ENCODE data around the gene TNFRSF21. TPM values are rescaled to one million over a fixed set of nuclear protein-coding genes. Genes with fewer than 3 reads are reported as not detected.

The TNFRSF21 gene
- total RNA-seq, 1 experiment from 2014 or later = 47.3 TPM

DNA sequence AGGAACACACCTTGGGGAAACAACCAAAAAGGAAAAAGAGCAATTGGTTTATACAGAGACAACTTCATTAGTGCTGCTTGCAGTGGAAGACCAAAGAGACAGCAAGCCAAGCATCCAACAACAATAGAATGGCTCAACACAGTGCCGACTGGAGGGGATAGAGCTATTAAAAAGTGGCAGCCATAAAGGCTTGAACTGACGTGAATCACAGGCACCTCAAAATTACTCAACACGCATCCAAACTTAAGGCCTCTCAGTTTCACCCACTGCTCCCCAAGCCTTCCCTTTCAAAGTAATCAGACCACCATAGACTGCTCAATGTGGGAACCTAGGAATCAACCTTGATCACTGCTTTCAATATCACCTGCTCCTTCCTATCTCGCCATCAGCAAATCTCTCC is 9.7 kb downstream of the TNFRSF21 start:
- TF ChIP-seq NR2C2 (CRISPR knock-in tag; IDR thresholded peaks at IDR 0.05) = no peak
- TF ChIP-seq KAT7 (CRISPR knock-in tag; IDR thresholded peaks at IDR 0.05; ENCODE audit: borderline replicate concordance) = no peak
- TF ChIP-seq ZNF423 (CRISPR knock-in tag; IDR thresholded peaks at IDR 0.05) = no peak

GRCh38 chr6:47298475-47298874 is 11.2 kb downstream of the TNFRSF21 start:
- TF ChIP-seq ZNF219 (CRISPR knock-in tag; IDR thresholded peaks at IDR 0.05; ENCODE audit: borderline replicate concordance) (no peak), NR1H2 (CRISPR knock-in tag; IDR thresholded peaks at IDR 0.05) (no peak), NFATC4 (CRISPR knock-in tag; IDR thresholded peaks at IDR 0.05) (no peak), TEAD1 (CRISPR knock-in tag; IDR thresholded peaks at IDR 0.05) (no peak), MLX (CRISPR knock-in tag; IDR thresholded peaks at IDR 0.05) (no peak), TCF7 (CRISPR knock-in tag; IDR thresholded peaks at IDR 0.05; ENCODE audit: low read depth) (no peak)
- TF ChIP-seq, protein P1, sequence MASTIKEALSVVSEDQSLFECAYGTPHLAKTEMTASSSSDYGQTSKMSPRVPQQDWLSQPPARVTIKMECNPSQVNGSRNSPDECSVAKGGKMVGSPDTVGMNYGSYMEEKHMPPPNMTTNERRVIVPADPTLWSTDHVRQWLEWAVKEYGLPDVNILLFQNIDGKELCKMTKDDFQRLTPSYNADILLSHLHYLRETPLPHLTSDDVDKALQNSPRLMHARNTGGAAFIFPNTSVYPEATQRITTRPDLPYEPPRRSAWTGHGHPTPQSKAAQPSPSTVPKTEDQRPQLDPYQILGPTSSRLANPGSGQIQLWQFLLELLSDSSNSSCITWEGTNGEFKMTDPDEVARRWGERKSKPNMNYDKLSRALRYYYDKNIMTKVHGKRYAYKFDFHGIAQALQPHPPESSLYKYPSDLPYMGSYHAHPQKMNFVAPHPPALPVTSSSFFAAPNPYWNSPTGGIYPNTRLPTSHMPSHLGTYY (CRISPR knock-in tag; IDR thresholded peaks at IDR 0.05) = no peak
- POLR2A ChIA-PET = interaction anchor here (0.6 to 0.7 kb wide), 2 partner anchors 846 to 1005 kb away, joined by 4 to 7 read pairs; no protein-coding TSS in a partner anchor
- CTCF ChIA-PET = interaction anchor here (0.7 to 0.9 kb wide), 3 partner anchors 14 to 294 kb away, joined by 3 to 5 read pairs (median 3); no protein-coding TSS in a partner anchor
- Mint-ChIP-seq H3K27ac (no peak overlapping the region), H3K36me3 (no peaks in the 10 kb centered on the region), H3K4me3 (no peak overlapping the region), H3K27me3 (ENCODE audit: low read depth) (no peaks in the 10 kb centered on the region), H3K4me1 (peaks cover 59% of the 10 kb centered on the region), H3K9me3 (no peaks in the 10 kb centered on the region; the same call in 1 of the 2 replicates)
- ATAC-seq (no peak), DNase-seq (ENCODE audit: low spot score) (no peak)

More for the DNA sequence above, 9.7 kb downstream of the TNFRSF21 start:
- Mint-ChIP-seq H3K27me3 (ENCODE audit: low read depth) (no peaks in the 10 kb centered on the region), H3K9me3 (no peaks in the 10 kb centered on the region; the same call in 1 of the 2 replicates), H3K27ac (no peak overlapping the region), H3K4me3 (no peak overlapping the region), H3K36me3 (no peaks in the 10 kb centered on the region), H3K4me1 (peaks cover 58% of the 10 kb centered on the region)
- ChIA-PET POLR2A (no interaction called here), CTCF (no interaction called here)
- DNase-seq (ENCODE audit: low spot score) (no peak), ATAC-seq (no peak)

- TF ChIP-seq ZNF396 (CRISPR knock-in tag; IDR thresholded peaks at IDR 0.05; ENCODE audit: borderline replicate concordance) = no peak
- TF ChIP-seq CREB1 (CRISPR knock-in tag; IDR thresholded peaks at IDR 0.05) = no peak
- ChIA-PET CTCF (no interaction called here), POLR2A (interaction anchor here (0.6 kb wide), 1 partner anchor 49 kb away, joined by 3 read pairs; no protein-coding TSS in a partner anchor)
- Mint-ChIP-seq H3K27ac (no peak overlapping the region), H3K4me3 (no peak overlapping the region), H3K36me3 (no peaks in the 10 kb centered on the region), H3K4me1 (peaks cover 71% of the 10 kb centered on the region), H3K9me3 (no peaks in the 10 kb centered on the region), H3K27me3 (ENCODE audit: low read depth) (no peaks in the 10 kb centered on the region)
- ATAC-seq (no peak), DNase-seq (ENCODE audit: low spot score) (no peak)
These were observed 14.7 kb downstream of the TNFRSF21 start for GRCh38 chr6:47294990-47295389.

DNA sequence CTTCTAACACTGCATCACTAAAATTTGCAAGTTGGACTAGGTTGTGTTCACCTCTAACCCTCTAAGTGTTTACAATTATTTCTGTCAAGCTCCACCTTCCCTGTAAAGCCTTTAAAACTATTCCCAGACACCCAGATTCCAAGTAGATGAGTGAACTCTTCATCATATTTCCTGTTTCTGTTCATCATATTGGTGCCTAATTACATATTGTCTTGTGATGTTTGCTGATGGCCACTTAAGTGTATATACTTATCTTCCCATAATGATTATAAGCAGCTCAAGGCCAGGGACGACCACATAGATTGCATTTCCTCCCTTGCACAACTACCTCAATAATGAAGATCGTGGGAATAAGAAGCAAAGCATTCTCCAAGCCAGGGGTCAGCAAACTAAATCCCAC is 16.8 kb downstream of the TNFRSF21 start:
- ATAC-seq = no peak

GRCh38 chr6:47292027-47292426 is 17.7 kb downstream of the TNFRSF21 start:
- peaks cover 83% of the 10 kb centered on the region for H3K4me1 Mint-ChIP-seq
- no peaks in the 10 kb centered on the region for H3K9me3 Mint-ChIP-seq
- no peak for TF ChIP-seq MLX (CRISPR knock-in tag; IDR thresholded peaks at IDR 0.05)
- no peak for TF ChIP-seq GABPB1 (CRISPR knock-in tag; IDR thresholded peaks at IDR 0.05)
- no peak for TF ChIP-seq NFATC4 (CRISPR knock-in tag; IDR thresholded peaks at IDR 0.05)
- TF ChIP-seq PRRX2 (CRISPR knock-in tag; IDR thresholded peaks at IDR 0.05) = no peak
- no peak for TF ChIP-seq NFYB (CRISPR knock-in tag; conservative IDR thresholded peaks at IDR 0.05; ENCODE audit: low read depth)
- TF ChIP-seq, protein P2, sequence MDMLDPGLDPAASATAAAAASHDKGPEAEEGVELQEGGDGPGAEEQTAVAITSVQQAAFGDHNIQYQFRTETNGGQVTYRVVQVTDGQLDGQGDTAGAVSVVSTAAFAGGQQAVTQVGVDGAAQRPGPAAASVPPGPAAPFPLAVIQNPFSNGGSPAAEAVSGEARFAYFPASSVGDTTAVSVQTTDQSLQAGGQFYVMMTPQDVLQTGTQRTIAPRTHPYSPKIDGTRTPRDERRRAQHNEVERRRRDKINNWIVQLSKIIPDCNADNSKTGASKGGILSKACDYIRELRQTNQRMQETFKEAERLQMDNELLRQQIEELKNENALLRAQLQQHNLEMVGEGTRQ (CRISPR knock-in tag; IDR thresholded peaks at IDR 0.05) = no peak
- TF ChIP-seq NFE2L1 (CRISPR knock-in tag; IDR thresholded peaks at IDR 0.05) = no peak
- TF ChIP-seq PRDM15 (CRISPR knock-in tag; IDR thresholded peaks at IDR 0.05) = no peak

More for the DNA sequence above, 16.8 kb downstream of the TNFRSF21 start:
- Mint-ChIP-seq H3K9me3 (no peaks in the 10 kb centered on the region), H3K36me3 (no peaks in the 10 kb centered on the region), H3K4me3 (no peak overlapping the region), H3K4me1 (peaks cover 89% of the 10 kb centered on the region), H3K27ac (no peak overlapping the region), H3K27me3 (ENCODE audit: low read depth) (no peaks in the 10 kb centered on the region)
- TF ChIP-seq KAT7 (CRISPR knock-in tag; IDR thresholded peaks at IDR 0.05; ENCODE audit: borderline replicate concordance) = no peak
- no peak for TF ChIP-seq ZNF423 (CRISPR knock-in tag; IDR thresholded peaks at IDR 0.05)
- TF ChIP-seq ZNF121 (CRISPR knock-in tag; IDR thresholded peaks at IDR 0.05) = no peak
- no peak for TF ChIP-seq TP53 (CRISPR knock-in tag; IDR thresholded peaks at IDR 0.05)
- no peak for DNase-seq (ENCODE audit: low spot score)
- ChIA-PET CTCF (no interaction called here), POLR2A (no interaction called here)

More at GRCh38 chr6:47292027-47292426, 17.7 kb downstream of the TNFRSF21 start:
- DNase-seq (ENCODE audit: low spot score) (no peak), ATAC-seq (no peak)
- Mint-ChIP-seq H3K4me3 (no peak overlapping the region), H3K36me3 (no peaks in the 10 kb centered on the region), H3K27me3 (ENCODE audit: low read depth) (no peaks in the 10 kb centered on the region), H3K27ac (no peak overlapping the region)
- ChIA-PET POLR2A (no interaction called here), CTCF (no interaction called here)

All from WTC11 (cell line).